Testis (tissue), 3 donors: Measurements from ENCODE around the gene TUBAL3. TPM values are rescaled to one million over a fixed set of nuclear protein-coding genes. Genes with fewer than 3 reads are reported as not detected.

Source experiments
- DNase-seq: peaks from one replicate; pipeline ENCODE4 v3.0.0-alpha.2; 2019
- H3K27ac ChIP-seq, 2 donors: fragments of 200-600 bp; sonication (generic); one replicate each; pipeline ENCODE4 v1.5.1; 2019
- H3K27me3 ChIP-seq: fragments of 200-600 bp; sonication (generic); one replicate; pipeline ENCODE4 v1.5.1; 2019
- H3K36me3 ChIP-seq: fragments of 200-600 bp; sonication (generic); one replicate; pipeline ENCODE4 v1.5.1; 2017; ENCODE audit warnings: low read depth; ENCODE audit errors: missing control alignments
- H3K4me1 ChIP-seq: fragments of 200-600 bp; sonication (generic); one replicate; pipeline ENCODE4 v1.5.1; 2019
- H3K4me3 ChIP-seq, 2 donors: fragments of 200-600 bp; sonication (generic); one replicate each; pipeline ENCODE4 v1.5.1; 2017 to 2019
- H3K9me3 ChIP-seq: fragments of 200-600 bp; sonication (generic); one replicate; pipeline ENCODE4 v1.5.1; 2017
- POLR2A ChIP-seq: fragments of 450-650 bp; IDR thresholded peaks from one replicate; pipeline ENCODE4 v1.6.1; 2017; ENCODE audit warnings: antibody characterized with exemption, mild to moderate bottlenecking, moderate library complexity
- WGBS, 2 donors: methylation state at CpG; one replicate each; pipeline ENCODE4 v1.1.5; 2018; 5-methylcytosine and 5-hydroxymethylcytosine counted together
- intact Hi-C: fragments of 100-400 bp; cut with DNase I; formaldehyde crosslinking; loops from one replicate; pipeline ENCODE4 v1.15.1; 2023; ENCODE audit warnings: low total_unique reads
- polyA plus RNA-seq: library from polyadenylated mRNA; stranded (reverse); fragments of 350-450 nt; fragmentation: Illumina TruSeq; extraction: RNeasy Lipid Tissue Mini Kit (QIAGEN cat#74804); gene quantifications from one replicate; pipeline ENCODE4 v1.2.3, GENCODE V29; 2014; ENCODE audit warnings: low read depth, low replicate concordance; ENCODE audit not compliant: insufficient read depth
- total RNA-seq, 2 donors: library from RNA; depleted of rRNA; stranded (reverse); fragments of >200 nt; gene quantifications; one replicate each; pipeline ENCODE4 v1.2.3, GENCODE V29; 2016
- TF ChIP-seq, protein P1 (sequence below), 3 experiments: fragments of 450-650 bp in 2 of 3; fragments of 200-600 bp in 1 of 3; sonication (generic) in 1 of 3; IDR thresholded peaks; one replicate each; pipeline ENCODE4 v1.5.1; 2016 to 2019; ENCODE audit warnings: antibody characterized with exemption in 3 of 3, mild to moderate bottlenecking in 2 of 3, moderate library complexity in 1 of 3

TUBAL3 gene
- total and polyA plus RNA-seq, 3 donors from 2014 or later: 0.93 to 5.3 (median 2.5) TPM

DNA sequence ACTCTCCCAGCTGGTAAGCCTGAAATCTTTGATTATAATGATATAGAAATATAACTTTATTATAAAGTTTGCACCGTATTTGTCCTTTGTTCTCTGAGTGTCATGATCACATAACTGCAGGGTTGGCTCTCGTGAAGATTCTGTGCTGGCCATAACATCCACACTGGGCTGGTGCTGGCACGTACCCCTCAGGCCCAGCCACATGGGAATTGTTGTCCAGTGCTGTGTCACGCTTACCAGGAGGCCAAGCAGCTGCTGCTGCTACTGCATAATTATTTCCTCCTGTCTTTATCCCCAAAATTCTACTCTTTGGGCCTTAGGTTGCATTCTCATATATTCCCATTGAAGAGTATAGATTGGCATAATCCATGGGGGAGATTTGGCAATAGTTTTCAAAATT lies 60.6 kb downstream of the TUBAL3 start:
- no peak for DNase-seq
- no peaks in the 10 kb centered on the region for H3K9me3 ChIP-seq
- 89 to 95% methylated on average over 4 of the region's 4 CpGs for WGBS, 2 donors
- no peak for TF ChIP-seq POLR2A
- TF ChIP-seq, protein P1, sequence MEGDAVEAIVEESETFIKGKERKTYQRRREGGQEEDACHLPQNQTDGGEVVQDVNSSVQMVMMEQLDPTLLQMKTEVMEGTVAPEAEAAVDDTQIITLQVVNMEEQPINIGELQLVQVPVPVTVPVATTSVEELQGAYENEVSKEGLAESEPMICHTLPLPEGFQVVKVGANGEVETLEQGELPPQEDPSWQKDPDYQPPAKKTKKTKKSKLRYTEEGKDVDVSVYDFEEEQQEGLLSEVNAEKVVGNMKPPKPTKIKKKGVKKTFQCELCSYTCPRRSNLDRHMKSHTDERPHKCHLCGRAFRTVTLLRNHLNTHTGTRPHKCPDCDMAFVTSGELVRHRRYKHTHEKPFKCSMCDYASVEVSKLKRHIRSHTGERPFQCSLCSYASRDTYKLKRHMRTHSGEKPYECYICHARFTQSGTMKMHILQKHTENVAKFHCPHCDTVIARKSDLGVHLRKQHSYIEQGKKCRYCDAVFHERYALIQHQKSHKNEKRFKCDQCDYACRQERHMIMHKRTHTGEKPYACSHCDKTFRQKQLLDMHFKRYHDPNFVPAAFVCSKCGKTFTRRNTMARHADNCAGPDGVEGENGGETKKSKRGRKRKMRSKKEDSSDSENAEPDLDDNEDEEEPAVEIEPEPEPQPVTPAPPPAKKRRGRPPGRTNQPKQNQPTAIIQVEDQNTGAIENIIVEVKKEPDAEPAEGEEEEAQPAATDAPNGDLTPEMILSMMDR (IDR thresholded peaks at IDR 0.05): no peak
- H3K27ac ChIP-seq: no peak overlapping the region
- no peaks in the 10 kb centered on the region for H3K27me3 ChIP-seq
- intact Hi-C loops: no loop called here
- no peak overlapping the region for H3K4me3 ChIP-seq
- no peaks in the 10 kb centered on the region for H3K36me3 ChIP-seq
- no peaks in the 10 kb centered on the region for H3K4me1 ChIP-seq

DNA sequence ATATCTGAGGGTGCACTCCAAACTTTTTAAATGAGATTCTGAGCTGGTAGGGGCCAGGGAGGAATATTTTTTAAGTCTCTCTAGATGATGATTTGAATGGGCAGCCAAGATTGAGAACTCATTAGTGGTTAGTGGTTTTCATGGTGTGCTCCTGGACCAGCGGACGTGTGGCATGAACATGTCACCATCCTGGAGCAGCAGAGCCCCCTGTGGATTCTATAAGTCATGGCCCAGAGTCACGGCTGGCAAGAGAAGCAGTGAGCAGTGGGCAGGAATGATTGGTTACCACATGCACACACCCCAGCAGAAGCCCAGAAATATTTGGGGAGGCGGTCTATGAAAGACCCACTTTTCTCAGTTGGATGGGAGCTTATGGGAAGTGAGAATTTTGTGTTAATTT lies 61.1 kb downstream of the TUBAL3 start:
- intact Hi-C loops: no loop called here
- Histone ChIP-seq H3K27me3 (no peaks in the 10 kb centered on the region), H3K27ac (no peak overlapping the region), H3K36me3 (no peaks in the 10 kb centered on the region), H3K4me1 (no peaks in the 10 kb centered on the region), H3K4me3 (no peak overlapping the region), H3K9me3 (no peaks in the 10 kb centered on the region)
- no peak for DNase-seq
- WGBS, 2 donors: 74 to 77% methylated on average over 4 of the region's 4 CpGs
- TF ChIP-seq, protein P1 (IDR thresholded peaks at IDR 0.05): no peak
- no peak for TF ChIP-seq POLR2A

Other genes starting within 250 kb of the TUBAL3 start
- gene AKR1C8, start 219.7 kb downstream of the TUBAL3 start, total RNA-seq: 1 to 10 TPM; 4.3 to 7.5 TPM
- gene AKR1C8, start 219.7 kb downstream of the TUBAL3 start, polyA plus RNA-seq: 0.33 TPM
- gene AKR1C4, start 208.0 kb downstream of the TUBAL3 start, total RNA-seq: under 1 TPM; 0.37 to 0.63 TPM
- 1.9 TPM for gene AKR1C4, start 208.0 kb downstream of the TUBAL3 start, polyA plus RNA-seq
- gene UCN3, start 39.9 kb downstream of the TUBAL3 start, total RNA-seq: not detected
- gene UCN3, start 39.9 kb downstream of the TUBAL3 start, polyA plus RNA-seq: not detected
- gene NET1, start 7.7 kb upstream of the TUBAL3 start, total RNA-seq: 10 to 100 TPM; 39.9 to 40.7 TPM
- 29.7 TPM for gene NET1, start 7.7 kb upstream of the TUBAL3 start, polyA plus RNA-seq
- gene CALML5, start 94.7 kb upstream of the TUBAL3 start, total RNA-seq: under 1 TPM in 1 of 2 donors, not detected in 1; 0.50 TPM
- gene CALML5, start 94.7 kb upstream of the TUBAL3 start, polyA plus RNA-seq: not detected
- gene CALML3, start 120.1 kb upstream of the TUBAL3 start, total RNA-seq: under 1 TPM; 0.19 to 0.63 TPM
- 1.5 TPM for gene CALML3, start 120.1 kb upstream of the TUBAL3 start, polyA plus RNA-seq